GM19099 (cell line): ENCODE measurements around the gene ALKBH1.

Experiments used
- POLR2A ChIP-seq: IDR thresholded peaks from 3 replicates; pipeline ENCODE4 v1.6.1; 2011; ENCODE audit warnings: low read depth; ENCODE audit not compliant: insufficient read length; ENCODE audit errors: extremely low read depth

The ALKBH1 gene

GRCh38 chr14:77707355-77707723 is 484 bp downstream of the ALKBH1 start:
- TF ChIP-seq POLR2A, result no peak

GRCh38 chr14:77691259-77691658 is 16.6 kb downstream of the ALKBH1 start:
- TF ChIP-seq POLR2A, result no peak

- no peak for TF ChIP-seq POLR2A
Observed at GRCh38 chr14:77682158-77682553, 25.7 kb downstream of the ALKBH1 start.

- TF ChIP-seq POLR2A, result no peak
Observed at GRCh38 chr14:77681196-77682157, 26.3 kb downstream of the ALKBH1 start.

- no peak for TF ChIP-seq POLR2A
Observed at GRCh38 chr14:77674931-77675330, 32.9 kb downstream of the ALKBH1 start.

- no peak for TF ChIP-seq POLR2A
Observed at GRCh38 chr14:77673193-77673592, 34.6 kb downstream of the ALKBH1 start.

GRCh38 chr14:77667331-77667730 is 40.5 kb downstream of the ALKBH1 start:
- no peak for TF ChIP-seq POLR2A

GRCh38 chr14:77663293-77663692 is 44.5 kb downstream of the ALKBH1 start:
- no peak for TF ChIP-seq POLR2A

- TF ChIP-seq POLR2A, result no peak
Observed at GRCh38 chr14:77660754-77661153, 47.1 kb downstream of the ALKBH1 start.

GRCh38 chr14:77659831-77660230 is 48.0 kb downstream of the ALKBH1 start:
- no peak for TF ChIP-seq POLR2A

GRCh38 chr14:77657280-77657679 is 50.5 kb downstream of the ALKBH1 start:
- TF ChIP-seq POLR2A, result no peak

- TF ChIP-seq POLR2A, result no peak
Observed at GRCh38 chr14:77654001-77654441, 53.8 kb downstream of the ALKBH1 start.

- no peak for TF ChIP-seq POLR2A
Observed at GRCh38 chr14:77649326-77649725, 58.5 kb downstream of the ALKBH1 start.

GRCh38 chr14:77648520-77649200 is 59.2 kb downstream of the ALKBH1 start:
- no peak for TF ChIP-seq POLR2A

GRCh38 chr14:77647853-77648252 is 60.0 kb downstream of the ALKBH1 start:
- TF ChIP-seq POLR2A, result no peak

GRCh38 chr14:77646907-77647306 is 60.9 kb downstream of the ALKBH1 start:
- no peak for TF ChIP-seq POLR2A
